Bronchial epithelial cell (primary cell): ENCODE results near the gene VAX1. TPM values are rescaled to one million over a fixed set of nuclear protein-coding genes. Genes with fewer than 3 reads are reported as not detected.
"Not testable (repeated sequence)": the region's sequence is repeated elsewhere in the genome, so short reads cannot be mapped to it uniquely, and the experiment has no call there.

Source experiments
- DNase-seq: peaks from one replicate; pipeline ENCODE4 v3.0.0-alpha.2; 2010; ENCODE audit warnings: low read depth
- FAIRE-seq: peaks from 2 replicates; lab custom pipeline; 2011; peaks lifted over from hg19 to GRCh38; lab: Jason Lieb, UNC
- H3K27me3 ChIP-seq: 2 replicates; pipeline ENCODE4 v1.5.1; 2011; ENCODE audit warnings: low read length; ENCODE audit not compliant: control insufficient read depth, insufficient read depth
- H3K36me3 ChIP-seq: 2 replicates; pipeline ENCODE4 v1.5.1; 2011; ENCODE audit warnings: low read length; ENCODE audit not compliant: control insufficient read depth, insufficient read depth
- H3K4me3 ChIP-seq: 2 replicates; pipeline ENCODE4 v1.5.1; 2011; ENCODE audit warnings: mild to moderate bottlenecking, low read depth, low read length, control low read depth
- total RNA-seq: library from RNA; depleted of rRNA; stranded (reverse); fragments of >200 nt; gene quantifications from 2 replicates; pipeline ENCODE4 v1.2.1, GENCODE V29; 2014
- TF ChIP-seq, protein P1 (sequence below): IDR thresholded peaks from 2 replicates; pipeline ENCODE4 v1.5.1; 2011; ENCODE audit warnings: mild to moderate bottlenecking, moderate library complexity, low read length, control low read depth, inconsistent platforms; ENCODE audit not compliant: insufficient read depth, severe bottlenecking

VAX1 gene, protein sequence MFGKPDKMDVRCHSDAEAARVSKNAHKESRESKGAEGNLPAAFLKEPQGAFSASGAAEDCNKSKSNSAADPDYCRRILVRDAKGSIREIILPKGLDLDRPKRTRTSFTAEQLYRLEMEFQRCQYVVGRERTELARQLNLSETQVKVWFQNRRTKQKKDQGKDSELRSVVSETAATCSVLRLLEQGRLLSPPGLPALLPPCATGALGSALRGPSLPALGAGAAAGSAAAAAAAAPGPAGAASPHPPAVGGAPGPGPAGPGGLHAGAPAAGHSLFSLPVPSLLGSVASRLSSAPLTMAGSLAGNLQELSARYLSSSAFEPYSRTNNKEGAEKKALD
- total RNA-seq: not detected in 2 replicates

DNA sequence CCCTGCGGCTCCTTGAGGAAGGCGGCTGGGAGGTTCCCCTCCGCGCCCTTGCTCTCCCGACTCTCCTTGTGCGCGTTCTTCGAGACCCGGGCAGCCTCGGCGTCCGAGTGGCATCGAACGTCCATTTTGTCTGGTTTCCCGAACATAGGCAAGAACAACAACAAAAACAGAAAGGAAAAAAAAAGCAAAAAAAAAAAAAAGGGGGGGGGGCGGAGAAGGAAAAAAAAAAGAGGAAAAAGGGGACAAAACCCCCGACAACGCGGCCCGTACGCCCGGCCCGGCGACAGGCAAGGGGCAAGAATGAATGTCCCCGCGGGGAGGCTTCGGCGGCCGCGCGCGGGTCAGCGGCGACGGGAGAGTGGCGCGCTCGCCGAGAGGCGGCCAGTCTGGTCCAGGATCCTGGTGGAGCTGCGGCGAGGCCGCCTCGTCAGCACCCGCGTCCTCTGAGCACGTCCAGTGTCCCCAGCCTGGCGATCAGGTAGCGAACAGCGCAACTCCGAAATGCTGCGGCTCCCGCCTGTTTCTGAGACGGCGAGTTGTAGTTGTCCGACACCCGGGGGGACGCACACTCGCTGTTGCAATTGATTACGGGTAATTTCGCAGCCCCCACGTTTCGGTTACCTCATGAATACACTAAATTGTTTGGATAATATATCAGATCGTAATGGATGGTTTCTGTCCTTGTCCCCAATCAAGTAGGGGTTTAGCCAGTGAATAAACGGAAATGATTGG lies at the start of gene VAX1:
Gene VAX1 (minus strand): TSS at position 360 of the 732 bp plus-strand sequence. CDS start 214 bp downstream, at position 146.
- peak within 1 kb of the TSS; percentile 32 for H3K4me3 ChIP-seq
- DNase-seq (no peak), FAIRE-seq (no peak)
- H3K27me3 ChIP-seq: peaks cover 47% of the 10 kb centered on the region
- TF ChIP-seq, protein P1, sequence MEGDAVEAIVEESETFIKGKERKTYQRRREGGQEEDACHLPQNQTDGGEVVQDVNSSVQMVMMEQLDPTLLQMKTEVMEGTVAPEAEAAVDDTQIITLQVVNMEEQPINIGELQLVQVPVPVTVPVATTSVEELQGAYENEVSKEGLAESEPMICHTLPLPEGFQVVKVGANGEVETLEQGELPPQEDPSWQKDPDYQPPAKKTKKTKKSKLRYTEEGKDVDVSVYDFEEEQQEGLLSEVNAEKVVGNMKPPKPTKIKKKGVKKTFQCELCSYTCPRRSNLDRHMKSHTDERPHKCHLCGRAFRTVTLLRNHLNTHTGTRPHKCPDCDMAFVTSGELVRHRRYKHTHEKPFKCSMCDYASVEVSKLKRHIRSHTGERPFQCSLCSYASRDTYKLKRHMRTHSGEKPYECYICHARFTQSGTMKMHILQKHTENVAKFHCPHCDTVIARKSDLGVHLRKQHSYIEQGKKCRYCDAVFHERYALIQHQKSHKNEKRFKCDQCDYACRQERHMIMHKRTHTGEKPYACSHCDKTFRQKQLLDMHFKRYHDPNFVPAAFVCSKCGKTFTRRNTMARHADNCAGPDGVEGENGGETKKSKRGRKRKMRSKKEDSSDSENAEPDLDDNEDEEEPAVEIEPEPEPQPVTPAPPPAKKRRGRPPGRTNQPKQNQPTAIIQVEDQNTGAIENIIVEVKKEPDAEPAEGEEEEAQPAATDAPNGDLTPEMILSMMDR: no peak
- H3K36me3 ChIP-seq: no peaks in the 10 kb centered on the region

DNA sequence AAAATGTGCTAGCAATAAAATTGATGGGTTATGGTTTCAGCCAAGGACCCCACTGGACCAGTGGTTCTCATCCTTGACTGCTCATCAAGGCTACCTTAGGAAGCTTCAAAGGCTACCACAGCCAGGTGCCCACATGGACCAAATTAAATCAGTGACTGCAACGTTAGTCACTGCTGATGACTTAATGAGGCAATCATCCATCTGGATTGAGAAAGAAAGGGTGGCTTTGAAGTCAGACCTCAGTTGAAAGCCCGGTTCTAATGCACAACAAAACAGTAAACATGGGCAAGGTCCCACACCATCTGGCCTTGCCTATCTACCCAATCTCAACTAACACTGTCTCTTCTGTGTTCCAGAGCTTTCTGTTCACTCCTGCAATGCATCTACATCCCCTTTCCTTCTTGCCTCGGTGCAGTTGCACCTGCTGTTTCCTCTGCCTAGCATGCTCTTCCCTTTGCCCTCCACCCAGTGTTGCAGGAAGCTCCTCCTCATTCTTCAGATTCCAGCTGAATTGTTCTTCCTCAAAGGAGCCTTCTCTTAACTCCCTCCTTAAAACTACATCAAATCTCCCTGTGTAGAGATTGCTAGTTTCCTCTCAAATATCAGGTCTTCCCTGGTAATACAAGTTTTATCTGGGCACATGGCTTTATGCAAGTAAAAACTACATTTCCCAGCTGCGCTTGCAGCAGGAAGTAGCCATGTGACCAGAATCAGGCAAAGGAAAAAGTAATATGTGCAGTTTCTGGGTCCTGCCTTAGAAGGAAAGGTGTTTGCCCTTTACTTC lies 49.0 kb upstream of the VAX1 start:
- DNase-seq (peak; percentile 92), FAIRE-seq (peak; percentile 77)
- no peak overlapping the region for H3K4me3 ChIP-seq

DNA sequence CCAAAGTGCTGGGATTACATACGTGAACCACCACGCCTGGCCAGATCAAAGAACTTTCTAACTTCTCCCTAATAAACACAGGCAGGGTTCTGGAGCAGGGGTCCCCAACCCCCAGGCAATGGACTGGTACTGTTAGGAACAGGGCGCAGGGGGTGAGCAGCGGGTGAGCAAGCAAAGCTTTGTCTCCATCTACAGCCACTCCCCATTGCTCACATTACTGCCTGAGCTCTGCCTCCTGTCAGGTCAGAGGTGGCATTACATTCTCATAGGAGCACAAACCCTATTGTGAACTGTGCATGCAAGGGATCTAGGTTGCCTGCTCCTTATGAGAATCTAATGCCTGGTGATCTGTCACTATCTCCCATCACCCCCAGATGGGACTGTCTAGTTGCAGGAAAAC lies 47.7 kb upstream of the VAX1 start:
- not testable (repeated sequence) for DNase-seq, H3K4me3 ChIP-seq, FAIRE-seq, H3K27me3 ChIP-seq, H3K36me3 ChIP-seq

More for the DNA sequence above, 49.0 kb upstream of the VAX1 start:
- TF ChIP-seq, protein P1: no peak
- Histone ChIP-seq H3K27me3 (peaks cover 4% of the 10 kb centered on the region), H3K36me3 (no peaks in the 10 kb centered on the region)

DNA sequence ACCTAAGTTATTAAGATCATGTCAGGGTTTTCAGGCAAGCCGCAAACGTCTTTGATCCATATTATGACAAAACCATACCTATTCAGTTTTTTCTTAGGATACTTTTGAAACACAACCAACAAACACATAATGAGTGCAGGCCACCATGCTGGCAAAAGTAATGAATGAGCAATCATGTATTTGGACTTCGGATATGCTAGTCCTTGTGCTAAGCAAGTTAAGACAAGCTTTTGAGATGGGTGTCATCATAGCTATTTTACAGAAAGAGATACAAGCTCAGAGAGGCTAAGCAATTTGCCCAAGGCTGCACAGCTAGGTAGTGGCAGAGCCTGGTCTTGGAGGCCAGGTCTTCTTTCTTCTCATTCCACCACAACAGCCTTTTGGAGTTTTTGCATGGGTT lies 46.8 kb upstream of the VAX1 start:
- TF ChIP-seq, protein P1: no peak
- no peaks in the 10 kb centered on the region for H3K36me3 ChIP-seq
- no peak overlapping the region for H3K4me3 ChIP-seq
- no peak for FAIRE-seq
- peak; percentile 65 for DNase-seq
- H3K27me3 ChIP-seq: peaks cover 4% of the 10 kb centered on the region

DNA sequence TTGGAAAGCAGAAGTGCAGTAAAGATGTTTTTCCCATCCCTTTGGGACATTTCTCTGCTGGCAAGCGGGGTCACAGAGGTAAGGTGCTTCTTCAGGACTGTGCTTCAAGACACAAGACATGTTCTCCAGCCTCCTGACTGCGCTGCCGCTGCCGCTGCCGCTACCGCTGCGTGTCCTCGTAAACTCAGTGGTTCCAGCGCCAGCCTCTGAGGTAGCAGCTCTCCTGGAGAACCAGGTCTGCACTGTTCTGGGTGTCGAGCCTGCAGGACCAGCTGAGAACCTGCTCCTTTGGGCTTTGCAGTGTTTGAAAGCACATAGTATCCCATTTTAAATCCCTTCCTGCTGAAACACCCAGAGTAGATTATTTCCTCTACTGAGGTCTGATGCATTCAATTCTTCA lies 46.2 kb upstream of the VAX1 start:
- no peaks in the 10 kb centered on the region for H3K36me3 ChIP-seq

More for the DNA sequence above, 46.2 kb upstream of the VAX1 start:
- TF ChIP-seq, protein P1: no peak
- Histone ChIP-seq H3K4me3 (no peak overlapping the region), H3K27me3 (peaks cover 4% of the 10 kb centered on the region)
- FAIRE-seq (no peak), DNase-seq (no peak)
